Measurements from ENCODE around the gene SNTA1. TPM values are rescaled to one million over a fixed set of nuclear protein-coding genes. Genes with fewer than 3 reads are reported as not detected.

The SNTA1 gene
- total RNA-seq, 4 donors from 2014 or later: 44.1 to 120 (median 95.6) TPM

DNA sequence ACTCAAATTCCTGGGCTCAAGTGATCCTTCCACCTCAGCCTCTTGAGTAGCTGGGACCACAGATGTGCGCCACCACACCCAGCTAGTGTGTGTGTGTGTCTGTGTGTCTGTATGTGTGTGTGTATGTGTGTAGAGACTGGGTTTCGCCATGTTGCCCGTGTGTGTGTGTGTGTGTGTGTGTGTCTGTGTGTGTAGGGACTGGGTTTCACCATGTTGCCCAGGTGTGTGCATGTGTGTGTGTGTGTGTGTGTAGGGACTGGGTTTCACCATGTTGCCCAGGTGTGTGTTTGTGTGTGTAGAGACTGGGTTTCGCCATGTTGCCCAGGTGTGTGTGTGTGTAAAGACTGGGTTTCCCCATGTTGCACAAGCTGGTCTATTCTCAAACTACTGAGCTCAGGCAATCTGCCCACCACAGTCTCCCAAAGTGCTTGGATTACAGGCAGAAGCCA lies 70.5 kb downstream of the SNTA1 start:
- Histone ChIP-seq H3K4me1 (no peaks in the 10 kb centered on the region), H3K27me3 (no peaks in the 10 kb centered on the region), H3K9me3 (no peaks in the 10 kb centered on the region), H3K27ac (no peak overlapping the region), H3K4me3 (no peak overlapping the region), H3K36me3 (peaks cover 0 to 98% (median 0%) of the 10 kb centered on the region in 3 donors)
- no peak for DNase-seq (ENCODE audit: low spot score in 2 of 2)
- no peak for TF ChIP-seq EP300 (IDR thresholded peaks at IDR 0.05)
- TF ChIP-seq, protein P1, sequence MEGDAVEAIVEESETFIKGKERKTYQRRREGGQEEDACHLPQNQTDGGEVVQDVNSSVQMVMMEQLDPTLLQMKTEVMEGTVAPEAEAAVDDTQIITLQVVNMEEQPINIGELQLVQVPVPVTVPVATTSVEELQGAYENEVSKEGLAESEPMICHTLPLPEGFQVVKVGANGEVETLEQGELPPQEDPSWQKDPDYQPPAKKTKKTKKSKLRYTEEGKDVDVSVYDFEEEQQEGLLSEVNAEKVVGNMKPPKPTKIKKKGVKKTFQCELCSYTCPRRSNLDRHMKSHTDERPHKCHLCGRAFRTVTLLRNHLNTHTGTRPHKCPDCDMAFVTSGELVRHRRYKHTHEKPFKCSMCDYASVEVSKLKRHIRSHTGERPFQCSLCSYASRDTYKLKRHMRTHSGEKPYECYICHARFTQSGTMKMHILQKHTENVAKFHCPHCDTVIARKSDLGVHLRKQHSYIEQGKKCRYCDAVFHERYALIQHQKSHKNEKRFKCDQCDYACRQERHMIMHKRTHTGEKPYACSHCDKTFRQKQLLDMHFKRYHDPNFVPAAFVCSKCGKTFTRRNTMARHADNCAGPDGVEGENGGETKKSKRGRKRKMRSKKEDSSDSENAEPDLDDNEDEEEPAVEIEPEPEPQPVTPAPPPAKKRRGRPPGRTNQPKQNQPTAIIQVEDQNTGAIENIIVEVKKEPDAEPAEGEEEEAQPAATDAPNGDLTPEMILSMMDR (IDR thresholded peaks at IDR 0.05): no peak
- TF ChIP-seq POLR2A (IDR thresholded peaks at IDR 0.05): no peak
- 79 to 100% methylated on average over 2 to 4 of the region's 4 CpGs for WGBS, 2 donors

DNA sequence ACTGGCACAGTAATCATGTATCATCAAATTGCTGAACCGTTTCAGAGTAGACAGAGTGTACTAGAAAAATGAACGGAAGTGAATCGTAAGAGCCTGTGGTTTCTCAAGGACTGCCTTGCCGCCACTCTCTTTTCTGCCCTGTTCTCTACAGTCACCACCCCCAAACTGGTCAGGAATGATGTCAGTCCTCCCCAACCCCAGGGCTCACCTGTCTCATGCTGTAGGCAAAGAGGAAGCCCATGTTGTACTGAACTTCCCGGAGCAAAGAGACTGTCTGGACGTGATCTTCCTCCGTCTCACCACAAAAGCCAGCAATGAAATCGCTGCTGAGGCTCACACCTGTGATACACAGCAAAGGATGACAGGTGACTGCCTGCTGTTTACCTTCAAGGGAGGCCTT lies 73.3 kb downstream of the SNTA1 start:
- DNase-seq (ENCODE audit: low spot score in 2 of 2): no peak
- H3K27me3 ChIP-seq: no peaks in the 10 kb centered on the region
- peaks cover 0 to 98% (median 4%) of the 10 kb centered on the region in 3 donors for H3K36me3 ChIP-seq
- WGBS, 2 donors: 91 to 92% methylated on average over 8 of the region's 8 CpGs
- peak overlapping the region in 1 of 4 donors; percentile 74 for H3K27ac ChIP-seq
- no peak overlapping the region for H3K4me3 ChIP-seq
- TF ChIP-seq EP300 (IDR thresholded peaks at IDR 0.05): no peak
- TF ChIP-seq, protein P1 (IDR thresholded peaks at IDR 0.05): no peak
- TF ChIP-seq POLR2A (IDR thresholded peaks at IDR 0.05): no peak
- no peaks in the 10 kb centered on the region for H3K4me1 ChIP-seq
- H3K9me3 ChIP-seq: no peaks in the 10 kb centered on the region

DNA sequence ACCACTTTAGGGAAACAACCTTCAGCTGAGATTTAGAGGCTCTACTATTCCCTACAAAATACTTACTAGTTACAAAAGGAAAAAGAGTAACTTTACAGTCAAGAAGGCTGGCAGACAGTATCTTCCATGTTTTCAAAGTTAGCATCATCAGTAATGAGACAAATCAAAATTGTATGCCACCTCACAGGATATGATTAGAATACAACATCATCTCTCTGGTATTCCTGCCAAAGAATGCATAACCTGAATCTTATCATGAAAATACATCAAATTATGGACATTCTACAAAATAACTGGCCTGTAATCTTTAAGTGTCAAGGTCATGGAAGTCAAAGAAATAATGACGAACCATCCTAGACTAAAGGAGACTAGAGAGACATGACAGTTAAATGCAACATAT lies 80.7 kb downstream of the SNTA1 start:
- H3K27ac ChIP-seq: no peak overlapping the region
- no peaks in the 10 kb centered on the region for H3K4me1 ChIP-seq
- 68 to 74% methylated on average over 1 of the region's 1 CpG for WGBS, 2 donors
- no peak overlapping the region for H3K4me3 ChIP-seq
- no peak for TF ChIP-seq EP300 (IDR thresholded peaks at IDR 0.05)
- no peak for TF ChIP-seq POLR2A (IDR thresholded peaks at IDR 0.05)
- TF ChIP-seq, protein P1 (IDR thresholded peaks at IDR 0.05): no peak
- H3K9me3 ChIP-seq: no peaks in the 10 kb centered on the region
- H3K36me3 ChIP-seq: peaks cover 4 to 98% (median 21%) of the 10 kb centered on the region in 3 donors
- no peaks in the 10 kb centered on the region for H3K27me3 ChIP-seq
- DNase-seq (ENCODE audit: low spot score in 2 of 2): no peak

DNA sequence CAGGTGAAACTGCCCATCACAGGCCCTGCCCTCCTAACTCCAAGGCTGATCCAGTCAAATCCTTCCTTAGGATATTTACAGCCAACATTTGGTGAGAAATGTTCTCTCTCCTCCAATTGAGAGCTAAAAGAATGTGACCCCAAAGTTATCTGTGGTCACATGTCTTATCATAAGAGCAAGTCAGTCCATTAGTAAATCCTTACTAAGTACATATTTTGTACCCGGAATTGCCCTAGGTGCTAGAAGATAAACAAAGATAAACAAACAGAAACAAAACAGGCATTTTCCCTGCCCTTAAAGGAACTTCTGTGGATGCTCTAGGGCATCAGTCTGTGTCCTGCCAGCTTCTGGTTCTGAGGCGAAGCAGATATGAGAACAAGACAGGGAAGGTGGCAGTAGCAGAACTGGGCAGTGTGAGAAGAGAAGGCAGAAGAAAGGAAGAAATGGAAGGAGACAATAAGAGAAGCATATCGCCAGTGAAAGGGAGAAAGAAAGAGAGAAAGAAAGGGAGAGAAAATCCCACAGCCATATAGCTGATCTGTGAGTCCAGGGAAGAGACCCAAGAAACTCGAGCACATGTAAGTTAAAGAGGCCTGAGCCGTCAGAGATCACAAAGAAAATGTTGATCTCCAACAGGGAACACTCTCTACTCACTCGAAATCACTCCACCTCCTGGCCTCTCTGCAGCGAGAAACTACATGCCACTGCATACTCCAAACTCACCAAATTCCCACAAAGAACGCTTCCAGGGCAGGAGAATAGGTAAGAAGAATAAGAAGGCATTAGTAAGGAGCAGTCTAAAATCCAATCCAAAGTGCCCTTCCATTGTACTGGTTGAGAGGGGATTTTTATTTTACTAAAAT lies 83.9 kb downstream of the SNTA1 start:
- 79 to 81% methylated on average over 8 of the region's 8 CpGs for WGBS, 2 donors
- no peaks in the 10 kb centered on the region for H3K9me3 ChIP-seq
- H3K4me3 ChIP-seq: no peak overlapping the region
- DNase-seq (ENCODE audit: low spot score in 2 of 2): no peak
- peaks cover 0 to 97% (median 25%) of the 10 kb centered on the region in 3 donors for H3K36me3 ChIP-seq
- TF ChIP-seq, protein P1 (IDR thresholded peaks at IDR 0.05): no peak
- TF ChIP-seq POLR2A (IDR thresholded peaks at IDR 0.05): no peak
- no peak for TF ChIP-seq EP300 (IDR thresholded peaks at IDR 0.05)
- H3K27ac ChIP-seq: no peak overlapping the region
- no peaks in the 10 kb centered on the region for H3K4me1 ChIP-seq
- no peaks in the 10 kb centered on the region for H3K27me3 ChIP-seq

Other genes with a start within 250 kb of the SNTA1 start
- not detected for gene BPIFA3, start 226.4 kb downstream of the SNTA1 start, total RNA-seq
- not detected for gene BPIFA1, start 207.8 kb downstream of the SNTA1 start, total RNA-seq
- gene BPIFB1, start 160.5 kb downstream of the SNTA1 start, total RNA-seq: not detected
- 10 to 100 TPM; 29.5 to 36.7 (median 32.7) TPM for gene CDK5RAP1, start 42.2 kb downstream of the SNTA1 start, total RNA-seq
- gene CBFA2T2, start 46.3 kb upstream of the SNTA1 start, total RNA-seq: 10 to 100 TPM; 16.7 to 22.5 (median 19.1) TPM
- gene C20orf144, start 218.6 kb upstream of the SNTA1 start, total RNA-seq: not detected
- gene ACTL10, start 223.2 kb upstream of the SNTA1 start, total RNA-seq: 1 to 10 TPM; 1.1 to 4.3 (median 3.8) TPM
- gene NECAB3, start 230.7 kb upstream of the SNTA1 start, total RNA-seq: 100 to 1,000 TPM in 1 of 4 donors, 10 to 100 TPM in 3; 80.8 to 103 (median 91.5) TPM
- 1 to 10 TPM; 1.3 to 4.2 (median 1.8) TPM for gene E2F1, start 242.6 kb upstream of the SNTA1 start, total RNA-seq

Measured in tibial nerve (tissue), 4 donors.